HG03469 (cell line): Measurements from ENCODE around the gene SRP14.
"Not testable (repeated sequence)": the region's sequence is repeated elsewhere in the genome, so short reads cannot be mapped to it uniquely, and the experiment has no call there.

Experiments
- ATAC-seq: cut with Tn5 transposase; IDR thresholded peaks from one replicate; pipeline ENCODE4 v1.9.1; 2021; ENCODE audit warnings: mild to moderate bottlenecking, moderate library complexity, moderate number of reproducible peaks; ENCODE audit not compliant: unreplicated experiment

Gene SRP14, protein sequence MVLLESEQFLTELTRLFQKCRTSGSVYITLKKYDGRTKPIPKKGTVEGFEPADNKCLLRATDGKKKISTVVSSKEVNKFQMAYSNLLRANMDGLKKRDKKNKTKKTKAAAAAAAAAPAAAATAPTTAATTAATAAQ

DNA sequence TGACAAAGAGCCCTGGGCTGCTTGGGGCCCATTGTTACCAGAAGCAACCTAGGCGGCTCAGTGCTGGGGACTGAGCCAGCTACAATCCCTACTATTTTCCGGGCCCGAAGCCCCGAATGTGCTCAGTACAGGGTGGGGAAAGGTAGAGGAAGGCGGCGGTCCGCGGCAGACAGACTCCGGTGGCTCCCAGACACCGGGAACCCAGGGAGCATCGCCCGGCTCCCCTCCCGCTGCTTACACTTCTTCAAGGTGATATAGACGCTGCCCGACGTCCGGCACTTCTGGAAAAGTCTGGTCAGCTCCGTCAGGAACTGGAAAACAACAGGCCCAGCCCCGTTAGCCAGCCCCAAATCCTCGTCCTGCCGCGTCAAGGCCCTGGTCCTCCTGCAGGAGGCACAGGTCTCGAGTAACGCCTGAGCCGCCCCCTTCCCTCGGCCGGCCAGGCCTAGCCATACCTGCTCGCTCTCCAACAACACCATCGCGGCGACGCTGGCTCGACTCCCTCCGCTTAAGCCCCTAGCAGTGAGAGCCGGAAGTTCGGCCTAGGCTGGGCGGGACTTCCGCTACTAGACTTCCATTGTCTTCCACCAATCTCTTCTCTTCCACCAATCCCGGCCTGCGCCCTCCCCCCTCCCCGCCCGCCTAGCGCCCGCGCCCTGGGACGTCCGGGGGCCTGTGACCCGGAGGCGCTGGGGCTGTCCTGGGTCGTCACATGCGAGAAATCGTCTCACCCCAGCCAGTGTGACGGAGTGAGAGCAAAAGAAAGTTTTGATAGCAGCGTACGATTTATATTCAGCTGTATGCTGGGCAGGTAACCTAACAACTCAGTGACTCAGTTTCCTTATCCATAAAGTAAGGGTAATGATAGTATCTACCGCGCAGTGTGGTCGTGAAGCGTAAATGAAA, at the start of gene SRP14:
Gene SRP14, minus strand, starts transcription at position 544 of the 906 bp plus-strand sequence. Its CDS starts 65 bp downstream, at position 479.
- peak; percentile 86 for ATAC-seq

DNA sequence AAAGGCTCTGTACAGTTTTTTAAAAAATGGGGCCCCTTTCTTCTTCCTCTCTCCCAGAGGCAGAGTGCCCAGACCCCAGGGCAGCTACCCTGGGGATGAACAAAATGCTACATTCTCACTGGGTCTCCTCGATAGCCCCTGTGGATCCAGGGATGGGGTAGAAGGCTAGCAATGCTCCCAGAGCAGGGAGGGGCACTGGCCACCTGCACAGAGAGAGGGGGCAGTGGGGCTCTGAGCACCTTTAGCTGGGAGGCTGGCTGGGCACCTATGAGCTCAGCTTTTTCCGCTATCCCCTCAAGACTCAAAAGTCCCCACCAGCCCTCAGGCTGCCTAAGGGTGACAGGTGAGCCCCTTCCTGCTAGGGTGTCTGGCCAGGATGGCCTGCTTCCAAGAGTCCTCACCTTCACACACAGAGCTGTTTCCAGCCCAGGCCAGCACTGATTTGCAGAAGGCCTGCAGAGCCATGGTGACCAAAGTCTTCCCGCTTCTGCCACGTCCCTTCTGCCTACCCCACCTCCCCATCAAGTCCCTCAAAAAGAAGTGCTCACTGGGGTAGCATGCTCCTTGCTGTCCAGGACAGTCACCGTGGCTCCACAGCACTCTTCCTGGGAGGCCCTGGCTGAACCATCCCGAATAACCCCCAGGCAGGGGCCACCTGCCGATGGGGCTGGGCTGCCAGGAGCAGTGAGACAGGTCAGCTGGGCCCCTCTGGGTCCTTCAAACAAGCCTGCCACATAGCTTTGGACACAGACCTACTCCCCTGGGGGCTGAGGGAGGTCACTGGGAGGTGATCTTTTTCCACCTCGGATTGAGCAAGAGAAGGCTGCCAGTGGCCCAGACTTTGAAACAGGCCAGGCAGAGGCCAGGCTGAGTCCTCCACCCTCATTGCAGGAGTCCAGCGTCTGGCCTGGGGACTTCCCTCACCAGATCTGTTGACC, 49.3 kb upstream of the SRP14 start:
- ATAC-seq = no peak

DNA sequence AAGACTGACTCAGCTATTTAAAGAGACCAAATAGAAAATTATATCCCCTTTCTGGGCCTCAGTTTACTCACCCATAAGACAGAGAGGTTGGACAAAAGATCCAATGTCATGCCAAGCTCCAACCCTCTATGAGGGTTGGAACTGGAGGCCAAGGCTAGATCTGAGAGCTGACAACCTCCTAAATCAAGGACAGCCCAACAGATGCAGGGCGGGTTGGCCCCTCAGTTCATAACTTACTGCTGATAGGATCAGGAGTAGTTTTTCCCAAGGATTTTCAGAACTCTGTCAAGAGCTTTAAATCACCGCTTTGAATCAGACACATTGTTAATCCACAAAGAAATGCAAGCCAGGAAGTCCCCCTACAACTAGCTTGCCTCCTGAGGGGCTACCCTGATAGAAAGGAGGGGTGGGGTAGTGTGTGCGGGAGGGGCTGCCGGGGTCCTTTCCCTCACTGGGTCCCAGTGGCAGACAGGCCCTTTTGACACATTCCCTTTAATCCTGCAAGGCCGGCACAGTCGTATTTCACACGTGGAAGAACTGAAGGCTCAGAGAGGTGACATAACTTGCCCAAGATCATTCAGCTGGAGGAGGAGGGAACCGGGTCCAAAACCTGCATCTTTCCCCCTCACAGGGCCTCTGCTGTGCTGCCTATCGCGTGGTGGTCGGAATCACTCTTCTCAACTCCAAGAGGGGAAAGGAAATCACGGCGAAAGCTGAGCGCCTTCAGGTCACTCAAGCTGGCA, 48.3 kb upstream of the SRP14 start:
- no peak for ATAC-seq

DNA sequence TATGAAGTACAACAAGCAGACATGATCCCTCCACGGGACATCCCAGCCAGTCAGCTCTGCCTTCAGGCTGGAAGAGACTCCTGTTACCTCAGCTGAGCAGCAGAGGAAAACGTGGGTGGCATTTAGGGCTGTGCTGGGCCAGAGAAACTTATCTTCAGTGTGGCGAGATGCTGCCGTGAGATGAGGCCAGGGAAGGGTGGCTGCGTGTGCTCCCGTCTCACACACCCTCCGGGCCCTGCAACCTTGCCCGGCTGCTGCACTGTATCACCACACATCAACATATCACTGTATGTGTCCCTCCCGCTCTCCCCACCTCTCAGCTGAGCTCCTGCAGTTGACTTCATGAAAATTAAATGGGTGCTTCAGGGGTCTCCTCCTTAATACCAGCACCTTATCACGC, 46.3 kb upstream of the SRP14 start:
- ATAC-seq = no peak

DNA sequence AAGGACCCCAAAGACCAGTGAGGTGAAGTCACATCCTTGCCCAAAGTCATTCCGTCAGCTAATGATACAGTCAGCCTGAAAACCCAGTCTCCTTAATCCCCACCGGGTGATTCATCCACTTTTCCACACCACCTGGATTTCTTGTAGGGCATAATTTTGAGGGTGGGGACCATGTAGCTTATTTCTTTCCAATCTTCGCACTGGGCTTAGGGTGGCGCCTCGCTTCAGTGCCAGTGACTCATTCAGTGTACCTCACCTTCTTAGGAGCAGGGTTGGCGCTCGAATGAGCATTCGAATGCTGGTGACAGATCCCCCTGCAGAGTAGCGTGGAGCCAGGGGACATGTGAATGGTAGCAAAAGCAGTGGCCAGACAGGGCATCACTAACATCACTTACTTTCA, 45.7 kb upstream of the SRP14 start:
- ATAC-seq = no peak

DNA sequence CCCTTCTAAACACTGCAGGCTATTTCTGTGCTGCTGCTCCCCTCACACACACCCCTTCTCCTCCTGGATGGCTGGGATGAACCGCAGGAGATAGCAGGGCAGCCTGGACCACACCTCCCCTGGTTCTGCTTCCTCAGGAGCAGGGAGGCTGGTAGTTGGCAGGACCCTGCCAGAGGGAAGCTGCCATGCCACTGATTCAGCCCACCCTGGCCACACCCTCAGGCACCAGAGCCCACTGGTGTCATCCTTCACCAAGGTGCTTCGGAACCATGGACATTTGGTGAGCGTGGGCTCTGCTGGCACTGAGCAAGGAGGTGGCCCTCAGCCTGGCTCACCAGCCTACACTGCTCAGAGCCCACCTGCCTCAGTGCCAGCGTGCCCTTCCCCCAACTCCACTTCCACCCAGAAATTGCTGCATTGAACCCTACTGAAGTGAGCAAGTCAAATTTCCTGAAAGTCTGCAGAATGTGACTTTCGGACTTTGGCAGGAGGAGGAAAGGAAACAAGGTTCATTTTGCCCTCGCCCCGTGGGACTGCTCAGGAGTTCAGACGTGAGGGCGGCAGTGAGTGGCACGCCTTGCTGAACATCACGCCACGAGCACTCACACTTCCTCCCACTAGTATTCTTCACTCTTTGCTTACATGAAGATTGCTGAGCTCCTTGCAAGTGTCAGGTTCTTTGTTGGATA, 43.4 kb upstream of the SRP14 start:
- ATAC-seq = no peak

DNA sequence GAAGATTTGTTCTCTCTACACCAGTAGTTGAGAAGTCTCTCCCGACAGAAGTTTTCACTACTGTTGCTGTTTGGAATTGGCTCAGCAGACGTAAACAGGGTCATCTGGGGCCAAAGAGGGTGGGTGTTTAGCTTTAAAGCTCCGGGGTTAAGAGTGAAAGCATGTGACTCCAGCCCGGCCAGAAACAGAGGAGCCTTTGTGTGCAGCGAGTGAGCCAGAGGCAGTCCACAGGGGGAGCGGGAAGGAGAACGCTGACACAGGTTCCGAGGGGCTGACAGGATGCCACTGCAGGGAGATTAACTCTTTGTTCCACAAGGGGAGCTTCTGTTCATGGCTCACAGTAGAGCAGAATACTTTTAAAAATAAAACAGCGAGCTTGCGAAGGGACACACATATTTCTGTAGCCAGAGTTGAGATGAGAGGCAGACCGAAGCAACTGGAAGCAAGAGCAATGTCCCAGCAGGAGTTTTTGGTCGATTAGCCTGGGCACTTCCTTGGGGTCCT, 42.8 kb upstream of the SRP14 start:
- ATAC-seq = no peak

DNA sequence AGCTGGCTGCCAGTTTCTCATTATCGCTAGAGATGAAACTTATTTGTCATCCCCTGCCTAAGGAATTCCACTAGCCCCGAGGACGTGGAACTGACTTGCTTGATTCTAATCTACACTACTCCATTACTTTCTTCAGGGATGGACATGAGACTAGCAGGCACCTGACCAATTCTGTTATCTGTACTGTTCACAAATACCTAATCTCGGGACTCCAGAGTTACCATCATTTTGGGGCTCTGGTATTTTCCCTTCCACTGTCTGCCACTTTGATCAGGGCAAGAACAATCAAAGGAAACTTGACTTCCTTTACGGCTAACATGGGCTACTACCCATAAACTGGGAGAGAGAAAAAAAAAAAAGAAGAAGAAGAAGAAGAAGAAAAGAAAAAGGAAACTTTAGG, 41.9 kb upstream of the SRP14 start:
- no peak for ATAC-seq

DNA sequence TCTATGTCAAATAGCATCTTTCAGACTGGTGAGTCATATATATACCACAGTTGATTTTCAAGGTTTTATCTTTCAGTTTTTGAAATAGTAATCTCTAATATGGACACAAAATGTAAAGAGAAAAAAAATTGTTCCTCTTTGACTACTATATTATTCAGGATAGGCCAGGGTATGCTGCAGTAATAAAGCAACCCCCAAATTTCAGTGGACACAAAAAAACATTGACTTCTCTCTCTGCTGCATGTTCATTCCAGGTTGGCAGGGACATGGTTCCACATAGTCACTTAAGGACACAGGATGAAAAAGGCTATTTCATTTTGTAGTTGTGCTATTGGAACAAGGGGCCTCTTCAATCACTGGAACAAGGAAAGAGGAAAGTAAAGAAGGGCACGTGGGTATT, 41.1 kb upstream of the SRP14 start:
- ATAC-seq = no peak

DNA sequence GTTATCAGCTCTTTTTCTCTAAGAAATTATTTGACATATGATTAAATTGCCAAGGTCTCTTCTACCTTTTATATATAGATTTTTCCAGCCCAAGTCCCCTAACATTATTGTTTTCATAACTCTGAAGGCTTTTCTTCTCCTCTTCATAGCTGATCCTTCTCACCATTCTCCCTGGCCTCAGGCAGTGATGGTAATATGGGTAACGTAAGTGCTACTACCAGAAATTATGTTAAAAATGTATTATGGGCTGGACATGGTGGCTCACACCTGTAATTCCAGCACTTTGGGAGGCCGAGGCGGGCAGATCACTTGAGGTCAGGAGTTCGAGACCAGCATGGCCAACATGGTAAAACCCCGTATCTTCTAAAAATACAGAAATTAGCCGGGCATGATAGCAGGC, 40.5 kb upstream of the SRP14 start:
- ATAC-seq = no peak

DNA sequence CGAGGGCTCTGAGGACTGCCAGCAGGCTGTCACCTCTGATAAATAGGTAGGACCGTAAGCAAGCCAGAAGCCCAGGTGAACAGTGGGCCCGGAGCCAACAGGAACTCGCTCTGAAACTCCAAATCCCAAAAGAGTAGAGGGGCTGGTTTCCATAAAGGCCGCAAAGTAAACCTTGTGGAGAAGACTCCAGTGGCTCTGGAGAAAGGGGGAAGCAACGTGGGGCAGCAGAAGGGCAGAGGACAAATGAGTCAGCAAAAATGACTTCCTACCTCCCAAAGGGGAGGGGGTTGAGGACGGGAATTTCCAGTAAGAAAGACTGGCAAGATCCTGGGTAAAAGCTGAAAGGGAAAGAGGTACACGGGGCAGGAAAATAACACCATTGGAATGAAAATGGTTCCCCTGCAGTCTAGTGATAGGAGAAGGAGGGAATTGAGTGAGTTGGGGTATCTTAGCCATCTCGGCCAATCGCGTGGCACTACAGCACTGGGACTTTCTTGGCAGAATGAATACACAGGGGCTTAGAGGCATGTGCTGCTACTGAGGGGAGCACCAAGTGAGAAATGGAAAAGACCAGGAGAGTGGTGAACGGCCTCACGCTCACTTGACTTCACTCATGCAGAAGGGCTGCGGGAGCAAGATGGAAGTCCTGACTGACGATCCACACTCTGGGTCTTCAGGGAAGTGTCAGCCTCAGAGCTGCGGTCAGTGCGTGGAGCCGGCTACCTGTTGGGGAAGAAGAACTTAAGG, 36.5 kb upstream of the SRP14 start:
- ATAC-seq = no peak

DNA sequence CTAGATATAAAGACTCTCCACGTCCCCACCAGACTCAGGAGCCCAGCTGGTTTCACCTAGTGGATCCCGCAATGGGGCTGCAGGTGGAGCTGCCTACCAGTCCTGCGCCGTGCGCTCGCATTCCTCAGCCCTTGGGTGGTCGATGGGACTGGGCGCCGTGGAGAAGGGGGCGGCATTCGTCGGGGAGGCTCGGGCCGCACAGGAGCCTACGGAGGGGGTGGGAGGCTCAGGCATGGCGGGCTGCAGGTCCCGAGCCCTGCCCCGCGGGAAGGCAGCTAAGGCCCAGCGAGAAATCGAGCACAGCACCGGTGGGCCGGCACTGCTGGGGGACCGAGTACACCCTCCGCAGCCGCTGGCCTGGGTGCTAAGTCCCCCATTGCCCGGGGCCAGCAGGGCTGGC, 35.7 kb upstream of the SRP14 start:
- not testable (repeated sequence) for ATAC-seq

DNA sequence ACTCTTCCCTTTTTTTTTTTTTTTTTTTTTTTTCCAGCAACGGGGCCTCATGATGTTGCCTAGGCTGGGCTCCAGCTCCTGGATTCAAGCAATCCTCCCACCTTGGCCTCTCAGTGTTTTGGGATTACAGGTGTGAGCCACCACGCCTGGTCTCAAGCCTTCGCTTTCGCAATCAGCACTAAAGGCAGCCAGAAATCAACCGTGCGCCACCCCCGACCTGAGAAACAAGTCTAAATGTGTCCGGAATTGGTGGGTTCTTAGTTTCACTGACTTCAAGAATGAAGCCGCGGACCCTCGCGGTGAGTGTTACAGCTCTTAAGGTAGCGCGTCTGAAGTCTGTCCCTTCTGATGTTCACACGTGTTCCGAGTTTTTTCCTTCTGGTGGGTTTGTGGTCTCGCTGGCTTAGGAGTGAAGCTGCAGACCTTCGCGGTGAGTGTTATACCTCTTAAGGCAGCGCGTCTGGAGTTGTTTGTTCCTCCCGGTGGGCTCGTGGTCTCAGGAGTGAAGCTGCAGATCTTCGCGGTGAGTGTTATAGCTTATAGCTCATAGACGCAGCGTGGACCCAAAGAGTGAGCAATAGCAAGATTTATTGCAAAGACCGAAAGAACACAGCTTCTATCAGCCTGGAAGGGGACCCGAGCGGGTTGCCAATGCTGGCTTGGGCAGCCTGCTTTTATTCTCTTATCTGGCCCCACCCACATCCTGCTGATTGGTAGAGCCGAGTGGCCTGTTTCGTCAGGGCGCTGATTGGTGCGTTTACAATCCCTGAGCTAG, 34.9 kb upstream of the SRP14 start:
- not testable (repeated sequence) for ATAC-seq

DNA sequence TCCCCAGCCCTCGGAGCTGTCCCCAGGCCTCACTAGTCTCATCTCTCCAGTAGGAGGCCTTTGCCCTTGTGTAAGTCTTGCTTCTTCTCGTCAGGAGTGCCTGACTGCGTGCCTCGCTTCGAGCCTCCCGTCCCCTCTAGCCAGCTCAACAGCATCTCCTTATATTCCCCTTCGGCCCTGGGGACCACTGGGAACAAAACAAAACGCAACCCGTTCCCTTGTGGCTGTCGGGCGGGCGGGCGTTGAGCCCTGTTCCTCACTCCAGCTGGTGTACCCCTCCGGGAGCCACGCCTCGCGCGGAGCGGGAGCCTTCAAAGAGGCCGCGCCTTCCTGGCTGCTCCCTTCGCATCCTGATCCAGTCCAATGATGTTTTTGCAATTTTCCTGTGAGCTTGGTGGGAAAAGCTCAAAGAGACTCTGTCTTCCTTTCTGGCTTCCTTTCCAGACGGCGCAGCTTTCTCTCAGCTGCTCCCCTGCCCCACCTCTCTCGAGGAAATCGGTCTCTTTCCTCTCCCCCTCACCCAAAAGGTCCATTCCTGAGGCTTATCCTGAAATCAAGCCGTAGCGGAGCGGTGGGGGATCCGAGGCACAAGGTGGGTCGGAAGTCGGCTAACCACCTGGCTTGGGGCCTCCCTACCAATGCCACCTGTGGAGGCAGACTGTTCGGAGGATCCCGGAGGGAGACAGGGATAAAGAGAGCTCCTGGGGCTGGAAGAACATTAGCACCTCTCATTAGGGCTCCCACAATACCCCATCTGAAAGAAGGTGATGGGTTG, 33.4 kb upstream of the SRP14 start:
- ATAC-seq = no peak

DNA sequence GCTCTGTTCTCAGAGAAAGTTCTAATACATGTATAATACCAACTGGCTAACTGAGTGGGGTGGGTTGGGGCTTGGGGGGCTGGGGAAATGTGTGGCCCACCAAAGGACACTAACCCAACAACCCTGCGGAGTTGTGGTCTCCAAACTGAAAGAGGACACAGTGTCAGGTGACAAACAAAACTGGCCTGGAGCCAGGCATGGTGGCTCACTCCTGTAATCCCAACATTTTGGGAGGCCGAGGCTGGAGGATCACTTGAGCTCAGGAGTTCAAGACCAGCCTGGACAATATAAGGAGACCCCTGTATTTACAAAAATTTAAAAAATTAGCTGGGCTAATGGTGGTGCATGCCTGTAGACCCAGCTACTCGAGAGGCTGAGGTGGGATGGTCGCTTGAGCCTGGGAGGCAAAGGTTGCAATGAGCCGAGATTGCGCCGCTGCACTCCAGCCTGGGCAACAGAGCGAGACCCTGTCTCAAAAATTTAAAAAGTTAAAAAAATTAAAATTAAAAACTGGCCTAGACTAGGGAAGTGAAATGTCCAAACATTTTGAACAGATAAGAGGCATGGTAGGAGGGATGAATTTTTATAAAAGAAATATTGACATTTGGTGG, 31.7 kb upstream of the SRP14 start:
- no peak for ATAC-seq

DNA sequence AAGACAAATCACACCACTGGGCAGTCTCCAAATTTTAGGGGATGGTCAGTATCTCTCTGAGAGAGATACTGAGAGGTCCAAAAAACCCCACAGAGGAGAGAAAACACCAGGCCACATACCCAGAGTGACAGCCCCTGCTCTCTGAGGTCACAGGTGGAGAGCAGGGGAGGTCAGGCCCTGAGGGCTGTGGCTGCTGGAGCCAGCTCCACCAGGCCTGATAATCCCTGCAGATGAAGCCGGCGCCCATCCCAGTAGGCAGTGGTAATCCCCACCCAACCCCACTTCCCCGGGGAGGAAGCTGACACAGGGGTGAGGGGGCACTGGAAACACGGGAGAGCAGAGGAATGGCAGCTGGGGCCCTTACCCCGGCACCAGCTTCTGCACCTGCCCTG, 31.2 kb upstream of the SRP14 start:
- no peak for ATAC-seq
